ENCODE results near the gene RTBDN. TPM values are rescaled to one million over a fixed set of nuclear protein-coding genes. Genes with fewer than 3 reads are reported as not detected.

Gene RTBDN
- total and polyA plus RNA-seq, 2 experiments from 2014 or later = 4.1 to 4.6 TPM

DNA sequence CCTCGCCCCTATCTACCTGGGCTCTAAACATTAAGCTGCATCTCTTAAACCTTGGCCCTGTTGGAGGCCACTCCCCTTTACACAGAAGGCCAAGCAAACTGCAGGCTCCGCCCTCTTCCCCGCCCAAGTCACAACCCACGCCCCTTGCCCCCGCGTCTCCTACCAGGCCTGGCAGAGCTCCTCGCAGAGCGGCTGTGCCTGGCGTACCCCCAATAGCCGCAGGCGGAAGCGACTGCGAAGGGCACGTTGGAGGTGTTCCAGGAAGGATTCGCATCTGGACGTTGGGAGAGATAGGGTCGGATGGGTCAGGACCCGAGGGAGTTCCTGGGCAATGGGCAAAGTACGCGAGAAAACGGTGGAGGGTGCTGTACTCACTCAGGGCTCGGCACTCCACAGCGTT is 5.9 kb downstream of the RTBDN start:
- H2AFZ ChIP-seq = peak overlapping the region; percentile 72; the same call in 1 of the 2 replicates
- DNase-seq (ENCODE audit: low spot score) (peak; percentile 92), ATAC-seq (peak; percentile 67)
- Mint-ChIP-seq H3K27me3 (ENCODE audit: insufficient read depth, low read depth, poor library complexity) (peaks cover 23% of the 10 kb centered on the region), H3K4me1 (peaks cover 26% of the 10 kb centered on the region), H3K4me3 (peak overlapping the region; percentile 69), H3K36me3 (ENCODE audit: low read depth) (no peaks in the 10 kb centered on the region), H3K9me3 (no peaks in the 10 kb centered on the region; the same call in 2 of the 3 replicates), H3K27ac (no peak overlapping the region)
- no peaks in the 10 kb centered on the region for H3K79me2 ChIP-seq (replicated peaks; ENCODE audit: insufficient read depth)
- H3K27ac ChIP-seq (ENCODE audit: low read depth) = no peak overlapping the region
- H3K4me2 ChIP-seq = peak overlapping the region; percentile 84
- peaks cover 39% of the 10 kb centered on the region for H3F3A ChIP-seq (replicated peaks; ENCODE audit: low read depth)
- H3K27me3 ChIP-seq (ENCODE audit: insufficient read depth) = no peaks in the 10 kb centered on the region
- peaks cover 11% of the 10 kb centered on the region; the same call in 1 of the 2 replicates for H4K20me1 ChIP-seq (replicated peaks; ENCODE audit: insufficient read depth)
- H3K4me3 ChIP-seq = peak overlapping the region; percentile 53
- no peaks in the 10 kb centered on the region for H3K9me2 ChIP-seq (ENCODE audit: insufficient read depth)
- H3K36me3 ChIP-seq (ENCODE audit: insufficient read depth) = no peaks in the 10 kb centered on the region
- TF ChIP-seq STAT1 (IDR thresholded peaks at IDR 0.05; ENCODE audit: unreplicated experiment) (no peak), EZH2phosphoT487 (IDR thresholded peaks at IDR 0.05; ENCODE audit: unreplicated experiment) (no peak), CTCF (conservative IDR thresholded peaks at IDR 0.05; ENCODE audit: low read depth in 2 of 2) (0 out of 4 replicates have a peak, but pooled peaks of 1 of the 2 experiments have one; percentile 6), EZH2 (IDR thresholded peaks at IDR 0.05; ENCODE audit: low read depth, unreplicated experiment) (no peak), REST (IDR thresholded peaks at IDR 0.05; ENCODE audit: unreplicated experiment) (no peak), ZNF331 (CRISPR knock-in tag; IDR thresholded peaks at IDR 0.05; ENCODE audit: low read depth) (no peak), POLR2AphosphoS5 (IDR thresholded peaks at IDR 0.05; ENCODE audit: low read depth) (0 out of 2 replicates have a peak, but pooled peaks have one; percentile 22), NANOG (IDR thresholded peaks at IDR 0.05; ENCODE audit: borderline replicate concordance) (no peak)
- TF ChIP-seq, protein P1, sequence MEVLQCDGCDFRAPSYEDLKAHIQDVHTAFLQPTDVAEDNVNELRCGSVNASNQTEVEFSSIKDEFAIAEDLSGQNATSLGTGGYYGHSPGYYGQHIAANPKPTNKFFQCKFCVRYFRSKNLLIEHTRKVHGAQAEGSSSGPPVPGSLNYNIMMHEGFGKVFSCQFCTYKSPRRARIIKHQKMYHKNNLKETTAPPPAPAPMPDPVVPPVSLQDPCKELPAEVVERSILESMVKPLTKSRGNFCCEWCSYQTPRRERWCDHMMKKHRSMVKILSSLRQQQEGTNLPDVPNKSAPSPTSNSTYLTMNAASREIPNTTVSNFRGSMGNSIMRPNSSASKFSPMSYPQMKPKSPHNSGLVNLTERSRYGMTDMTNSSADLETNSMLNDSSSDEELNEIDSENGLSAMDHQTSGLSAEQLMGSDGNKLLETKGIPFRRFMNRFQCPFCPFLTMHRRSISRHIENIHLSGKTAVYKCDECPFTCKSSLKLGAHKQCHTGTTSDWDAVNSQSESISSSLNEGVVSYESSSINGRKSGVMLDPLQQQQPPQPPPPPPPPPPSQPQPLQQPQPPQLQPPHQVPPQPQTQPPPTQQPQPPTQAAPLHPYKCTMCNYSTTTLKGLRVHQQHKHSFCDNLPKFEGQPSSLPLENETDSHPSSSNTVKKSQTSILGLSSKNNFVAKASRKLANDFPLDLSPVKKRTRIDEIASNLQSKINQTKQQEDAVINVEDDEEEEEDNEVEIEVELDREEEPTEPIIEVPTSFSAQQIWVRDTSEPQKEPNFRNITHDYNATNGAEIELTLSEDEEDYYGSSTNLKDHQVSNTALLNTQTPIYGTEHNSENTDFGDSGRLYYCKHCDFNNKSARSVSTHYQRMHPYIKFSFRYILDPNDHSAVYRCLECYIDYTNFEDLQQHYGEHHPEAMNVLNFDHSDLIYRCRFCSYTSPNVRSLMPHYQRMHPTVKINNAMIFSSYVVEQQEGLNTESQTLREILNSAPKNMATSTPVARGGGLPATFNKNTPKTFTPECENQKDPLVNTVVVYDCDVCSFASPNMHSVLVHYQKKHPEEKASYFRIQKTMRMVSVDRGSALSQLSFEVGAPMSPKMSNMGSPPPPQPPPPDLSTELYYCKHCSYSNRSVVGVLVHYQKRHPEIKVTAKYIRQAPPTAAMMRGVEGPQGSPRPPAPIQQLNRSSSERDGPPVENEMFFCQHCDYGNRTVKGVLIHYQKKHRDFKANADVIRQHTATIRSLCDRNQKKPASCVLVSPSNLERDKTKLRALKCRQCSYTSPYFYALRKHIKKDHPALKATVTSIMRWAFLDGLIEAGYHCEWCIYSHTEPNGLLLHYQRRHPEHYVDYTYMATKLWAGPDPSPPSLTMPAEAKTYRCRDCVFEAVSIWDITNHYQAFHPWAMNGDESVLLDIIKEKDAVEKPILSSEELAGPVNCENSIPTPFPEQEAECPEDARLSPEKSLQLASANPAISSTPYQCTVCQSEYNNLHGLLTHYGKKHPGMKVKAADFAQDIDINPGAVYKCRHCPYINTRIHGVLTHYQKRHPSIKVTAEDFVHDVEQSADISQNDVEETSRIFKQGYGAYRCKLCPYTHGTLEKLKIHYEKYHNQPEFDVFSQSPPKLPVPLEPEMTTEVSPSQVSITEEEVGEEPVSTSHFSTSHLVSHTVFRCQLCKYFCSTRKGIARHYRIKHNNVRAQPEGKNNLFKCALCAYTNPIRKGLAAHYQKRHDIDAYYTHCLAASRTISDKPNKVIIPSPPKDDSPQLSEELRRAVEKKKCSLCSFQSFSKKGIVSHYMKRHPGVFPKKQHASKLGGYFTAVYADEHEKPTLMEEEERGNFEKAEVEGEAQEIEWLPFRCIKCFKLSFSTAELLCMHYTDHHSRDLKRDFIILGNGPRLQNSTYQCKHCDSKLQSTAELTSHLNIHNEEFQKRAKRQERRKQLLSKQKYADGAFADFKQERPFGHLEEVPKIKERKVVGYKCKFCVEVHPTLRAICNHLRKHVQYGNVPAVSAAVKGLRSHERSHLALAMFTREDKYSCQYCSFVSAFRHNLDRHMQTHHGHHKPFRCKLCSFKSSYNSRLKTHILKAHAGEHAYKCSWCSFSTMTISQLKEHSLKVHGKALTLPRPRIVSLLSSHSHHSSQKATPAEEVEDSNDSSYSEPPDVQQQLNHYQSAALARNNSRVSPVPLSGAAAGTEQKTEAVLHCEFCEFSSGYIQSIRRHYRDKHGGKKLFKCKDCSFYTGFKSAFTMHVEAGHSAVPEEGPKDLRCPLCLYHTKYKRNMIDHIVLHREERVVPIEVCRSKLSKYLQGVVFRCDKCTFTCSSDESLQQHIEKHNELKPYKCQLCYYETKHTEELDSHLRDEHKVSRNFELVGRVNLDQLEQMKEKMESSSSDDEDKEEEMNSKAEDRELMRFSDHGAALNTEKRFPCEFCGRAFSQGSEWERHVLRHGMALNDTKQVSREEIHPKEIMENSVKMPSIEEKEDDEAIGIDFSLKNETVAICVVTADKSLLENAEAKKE (CRISPR knock-in tag; IDR thresholded peaks at IDR 0.05) = no peak
- H3K4me1 ChIP-seq (ENCODE audit: insufficient read depth) = peaks cover 17% of the 10 kb centered on the region

Measured in GM23338 (cell line).